HCT116 (cell line): ENCODE results near the gene PDE8A. TPM values are rescaled to one million over a fixed set of nuclear protein-coding genes. Genes with fewer than 3 reads are reported as not detected.

ENCODE experiments used
- ATAC-seq: fragments of 200-7000 bp; cut with Tn5 transposase; 2 replicates; pipeline ENCODE4 v1.9.1; 2020; ENCODE audit warnings: mild to moderate bottlenecking, moderate library complexity
- BruUV-seq: library from RNA; stranded (reverse); fragments of 400-500 nt; replicated peaks from 2 replicates; lab custom pipeline; 2021; lab: Mats Ljungman, UMichigan
- CTCF ChIA-PET: fragments of 300-600 bp; sonication (Branson Sonifier 250); formaldehyde crosslinking; loops from one replicate; lab custom pipeline; 2021; ENCODE audit warnings: antibody characterized with exemption; lab: Charles Lee
- POLR2A ChIA-PET: fragments of 300-600, 350-600 bp; sonication (Branson Sonifier 250); formaldehyde crosslinking; loops from one replicate; lab custom pipeline; 2021; ENCODE audit warnings: antibody characterized with exemption; lab: Charles Lee
- RAD21 ChIA-PET, 2 experiments: fragments of 300-600 bp; sonication (Branson Sonifier 250); formaldehyde crosslinking; loops; one replicate each; lab custom pipeline; 2023; ENCODE audit warnings: low total read pairs in 2 of 2; ENCODE audit not compliant: uncharacterized antibody in 2 of 2, unreplicated experiment in 2 of 2, low non-redundant PET in 1 of 2; lab: Charles Lee
- DNase-seq: peaks from one replicate; pipeline ENCODE4 v3.0.0-alpha.2; 2010; ENCODE audit warnings: low read depth, low spot score
- H2AFZ ChIP-seq: fragments of 200-600 bp; shearing (Covaris generic), sonication (generic); 2 replicates; pipeline ENCODE4 v1.6.1; 2017; ENCODE audit warnings: low read depth, mixed run types, mixed read lengths, antibody characterized with exemption, low read length; ENCODE audit not compliant: poor library complexity, severe bottlenecking
- H3K27ac ChIP-seq: 2 replicates; pipeline ENCODE4 v1.5.1; 2012; ENCODE audit warnings: low read depth, low read length
- H3K27me3 ChIP-seq: fragments of 200-600 bp; sonication (generic); 2 replicates; pipeline ENCODE4 v1.6.1; 2016; ENCODE audit warnings: mixed run types, low read length, mixed read lengths; ENCODE audit not compliant: insufficient read depth
- H3K36me3 ChIP-seq, 2 experiments: fragments of 200-500 bp in 1 of 2; fragments of 200-600 bp in 1 of 2; sonication (Bioruptor generic) in 1 of 2; sonication (generic) in 1 of 2; 2 replicates each; pipeline versions ENCODE4 v1.5.1 to v1.6.1; 2014 to 2016; ENCODE audit warnings: low read length in 2 of 2, inconsistent platforms in 1 of 2, mixed read lengths in 1 of 2, mixed run types in 1 of 2; ENCODE audit not compliant: insufficient read depth in 2 of 2, control insufficient read depth in 1 of 2
- H3K4me1 ChIP-seq, 2 experiments: fragments of 200-600 bp in 1 of 2; sonication (generic) in 1 of 2; 2 replicates each; pipeline versions ENCODE4 v1.5.1 to v1.6.1; 2012 to 2017; ENCODE audit warnings: low read length in 2 of 2, inconsistent platforms in 1 of 2, mild to moderate bottlenecking in 1 of 2, mixed read lengths in 1 of 2, mixed run types in 1 of 2, moderate library complexity in 1 of 2; ENCODE audit not compliant: insufficient read depth in 2 of 2, control insufficient read depth in 1 of 2
- H3K4me2 ChIP-seq: fragments of 200-600 bp; sonication (generic); 2 replicates; pipeline ENCODE4 v1.6.1; 2017; ENCODE audit warnings: mixed run types, low read length, mixed read lengths
- H3K4me3 ChIP-seq, 2 experiments: fragments of 200-600 bp in 1 of 2; sonication (generic) in 1 of 2; replicated peaks in 1 of 2; 2 replicates each; pipeline ENCODE4 v1.5.1; 2011 to 2016; ENCODE audit warnings: low read length in 2 of 2, control low read depth in 1 of 2, low read depth in 1 of 2, mild to moderate bottlenecking in 1 of 2, mixed read lengths in 1 of 2, mixed run types in 1 of 2
- H3K79me2 ChIP-seq: fragments of 200-600 bp; sonication (generic); 2 replicates; pipeline ENCODE4 v1.6.1; 2017; ENCODE audit warnings: mild to moderate bottlenecking, mixed run types, low read length, moderate library complexity, mixed read lengths; ENCODE audit not compliant: insufficient read depth
- H3K9ac ChIP-seq: fragments of 200-600 bp; sonication (generic); 2 replicates; pipeline ENCODE4 v1.6.1; 2016; ENCODE audit warnings: low read length, mixed read lengths
- H3K9me2 ChIP-seq: fragments of 200-600 bp; sonication (generic), shearing (Covaris generic); 2 replicates; pipeline ENCODE4 v1.6.1; 2017; ENCODE audit warnings: mixed run types, mild to moderate bottlenecking, moderate library complexity; ENCODE audit not compliant: insufficient read depth
- H3K9me3 ChIP-seq, 2 experiments: fragments of 200-500 bp in 1 of 2; fragments of 200-600 bp in 1 of 2; sonication (Bioruptor generic) in 1 of 2; sonication (generic) in 1 of 2; 2 replicates each; pipeline ENCODE4 v1.6.1; 2014 to 2017; ENCODE audit warnings: low read length in 2 of 2, mixed read lengths in 2 of 2, inconsistent platforms in 1 of 2, low read depth in 1 of 2, mild to moderate bottlenecking in 1 of 2, mixed run types in 1 of 2, moderate library complexity in 1 of 2; ENCODE audit not compliant: control insufficient read depth in 1 of 2, insufficient read depth in 1 of 2
- H4K20me1 ChIP-seq: fragments of 200-600 bp; sonication (generic), shearing (Covaris generic); 2 replicates; pipeline ENCODE4 v1.6.1; 2017; ENCODE audit warnings: mixed run types, mild to moderate bottlenecking, moderate library complexity; ENCODE audit not compliant: insufficient read depth
- CEBPB ChIP-seq: IDR thresholded peaks from 2 replicates; pipeline ENCODE4 v1.6.1; 2012; ENCODE audit warnings: low read depth
- EGR1 ChIP-seq: IDR thresholded peaks from 2 replicates; pipeline ENCODE4 v1.6.1; 2012; ENCODE audit warnings: low read depth
- EZH2 ChIP-seq: fragments of 200-600 bp; sonication (generic); IDR thresholded peaks from 2 replicates; pipeline ENCODE4 v1.6.1; 2017; ENCODE audit warnings: antibody characterized with exemption, mixed run types
- EZH2phosphoT487 ChIP-seq: fragments of 200-600 bp; IDR thresholded peaks from 2 replicates; pipeline ENCODE4 v1.6.1; 2018; ENCODE audit warnings: antibody characterized with exemption, borderline replicate concordance
- FOSL1 ChIP-seq: IDR thresholded peaks from 2 replicates; pipeline ENCODE4 v1.6.1; 2012; ENCODE audit warnings: low read depth
- POLR2A ChIP-seq: IDR thresholded peaks from 2 replicates; pipeline ENCODE4 v1.7.0; 2011; ENCODE audit warnings: borderline replicate concordance; ENCODE audit not compliant: insufficient read depth, insufficient read length; ENCODE audit errors: extremely low read depth
- POLR2AphosphoS5 ChIP-seq: IDR thresholded peaks from 2 replicates; pipeline ENCODE4 v1.6.1; 2011; ENCODE audit warnings: mild to moderate bottlenecking, low read depth, low read length, moderate library complexity
- RAD21 ChIP-seq: IDR thresholded peaks from 2 replicates; pipeline ENCODE4 v1.6.1; 2012; ENCODE audit warnings: low read depth, mild to moderate bottlenecking
- SIN3A ChIP-seq: IDR thresholded peaks from 2 replicates; pipeline ENCODE4 v1.6.1; 2012; ENCODE audit warnings: low read depth
- SRF ChIP-seq: IDR thresholded peaks from 2 replicates; pipeline ENCODE4 v1.6.1; 2012; ENCODE audit warnings: low read depth
- TCF7L2 ChIP-seq: IDR thresholded peaks from 2 replicates; pipeline ENCODE4 v1.7.0; 2011; ENCODE audit warnings: borderline replicate concordance, inconsistent platforms; ENCODE audit not compliant: insufficient read depth, insufficient read length; ENCODE audit errors: extremely low read depth
- YY1 ChIP-seq: IDR thresholded peaks from 2 replicates; pipeline ENCODE4 v1.6.1; 2011; ENCODE audit warnings: low read length, low read depth, moderate library complexity, mild to moderate bottlenecking; ENCODE audit not compliant: insufficient replicate concordance; ENCODE audit errors: extremely low read depth
- ZFX ChIP-seq: fragments of 450-650 bp; IDR thresholded peaks from 2 replicates; pipeline ENCODE4 v1.6.1; 2017
- ZNF274 ChIP-seq: fragments of 200-500 bp; sonication (Bioruptor generic); IDR thresholded peaks from 2 replicates; pipeline ENCODE4 v1.6.1; 2014; ENCODE audit warnings: mild to moderate bottlenecking, low read depth, low read length, inconsistent platforms
- intact Hi-C: fragments of 100-400 bp; cut with micrococcal nuclease; formaldehyde crosslinking; loops from 2 replicates; pipeline ENCODE4 v1.10.0; 2022
- total RNA-seq: library from RNA; stranded (reverse); gene quantifications from one replicate; pipeline ENCODE4 v1.2.1, GENCODE V29; 2021; ENCODE audit not compliant: unreplicated experiment
- TF ChIP-seq, protein P1 (sequence below): IDR thresholded peaks from 2 replicates; pipeline ENCODE4 v1.6.1; 2012
- TF ChIP-seq, protein P2 (sequence below): IDR thresholded peaks from 2 replicates; pipeline ENCODE4 v1.6.1; 2012
- TF ChIP-seq, protein P3 (sequence below), 3 experiments: fragments of 200-600 bp in 1 of 3; sonication (generic) in 1 of 3; IDR thresholded peaks in 2 of 3; conservative IDR thresholded peaks in 1 of 3; 2 replicates each; pipeline ENCODE4 v1.5.1; 2012 to 2017; ENCODE audit warnings: low read depth in 2 of 3, low read length in 2 of 3, antibody characterized with exemption in 1 of 3, borderline replicate concordance in 1 of 3, control low read depth in 1 of 3, mild to moderate bottlenecking in 1 of 3, mixed read lengths in 1 of 3, mixed run types in 1 of 3, moderate library complexity in 1 of 3; ENCODE audit not compliant: insufficient read depth in 1 of 3

PDE8A gene
- total RNA-seq, 1 experiment from 2014 or later: 37.8 TPM

DNA sequence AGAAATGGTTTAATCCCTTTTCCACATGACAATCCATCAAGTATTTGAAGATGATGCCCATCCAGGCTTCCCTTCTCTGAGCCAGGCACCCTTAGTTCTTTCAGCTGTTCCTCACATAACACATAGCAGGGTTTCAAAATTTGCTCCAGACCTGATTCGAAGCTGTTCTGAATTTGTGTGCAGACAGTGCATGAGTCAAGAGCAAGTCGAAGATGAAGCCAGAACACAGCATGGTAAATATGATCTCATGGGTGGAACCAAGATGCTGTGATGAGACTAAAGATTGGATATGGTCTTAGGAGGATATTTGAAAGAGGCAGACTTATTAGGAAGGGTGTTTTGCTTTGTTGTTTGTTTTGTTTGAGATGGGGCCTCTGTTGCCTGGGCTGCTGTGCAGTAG, 32.6 kb upstream of the PDE8A start:
- Histone ChIP-seq H3K27ac (no peak overlapping the region), H3K9me3 (no peaks in the 10 kb centered on the region), H3K36me3 (no peaks in the 10 kb centered on the region), H3K27me3 (no peaks in the 10 kb centered on the region), H3K9ac (no peak overlapping the region), H3K9me2 (no peaks in the 10 kb centered on the region), H3K4me2 (no peak overlapping the region), H3K4me1 (peaks cover 0 to 8% of the 10 kb centered on the region in 2 experiments; a peak in 2 of 4 replicates), H3K79me2 (no peaks in the 10 kb centered on the region), H3K4me3 (no peak overlapping the region), H4K20me1 (no peaks in the 10 kb centered on the region), H2AFZ (no peak overlapping the region)
- intact Hi-C loops: no loop called here
- no peak for DNase-seq
- ChIA-PET RAD21 (interaction anchor here in 1 of 2 experiments (0.5 kb wide), 1 partner anchor 361 kb away, joined by 4 read pairs; no protein-coding TSS in a partner anchor), POLR2A (no interaction called here), CTCF (no interaction called here)
- no peak for ATAC-seq
- BruUV-seq: no TSS peak
- TF ChIP-seq ZFX (no peak), CEBPB (no peak), RAD21 (no peak), ZNF274 (no peak), EGR1 (no peak), POLR2A (no peak), SRF (no peak), POLR2AphosphoS5 (no peak), FOSL1 (no peak), TCF7L2 (no peak), YY1 (no peak), SIN3A (no peak), EZH2phosphoT487 (no peak), EZH2 (no peak)
- TF ChIP-seq, protein P1, sequence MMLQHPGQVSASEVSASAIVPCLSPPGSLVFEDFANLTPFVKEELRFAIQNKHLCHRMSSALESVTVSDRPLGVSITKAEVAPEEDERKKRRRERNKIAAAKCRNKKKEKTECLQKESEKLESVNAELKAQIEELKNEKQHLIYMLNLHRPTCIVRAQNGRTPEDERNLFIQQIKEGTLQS: no peak
- TF ChIP-seq, protein P2, sequence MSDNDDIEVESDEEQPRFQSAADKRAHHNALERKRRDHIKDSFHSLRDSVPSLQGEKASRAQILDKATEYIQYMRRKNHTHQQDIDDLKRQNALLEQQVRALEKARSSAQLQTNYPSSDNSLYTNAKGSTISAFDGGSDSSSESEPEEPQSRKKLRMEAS: no peak
- TF ChIP-seq, protein P3, sequence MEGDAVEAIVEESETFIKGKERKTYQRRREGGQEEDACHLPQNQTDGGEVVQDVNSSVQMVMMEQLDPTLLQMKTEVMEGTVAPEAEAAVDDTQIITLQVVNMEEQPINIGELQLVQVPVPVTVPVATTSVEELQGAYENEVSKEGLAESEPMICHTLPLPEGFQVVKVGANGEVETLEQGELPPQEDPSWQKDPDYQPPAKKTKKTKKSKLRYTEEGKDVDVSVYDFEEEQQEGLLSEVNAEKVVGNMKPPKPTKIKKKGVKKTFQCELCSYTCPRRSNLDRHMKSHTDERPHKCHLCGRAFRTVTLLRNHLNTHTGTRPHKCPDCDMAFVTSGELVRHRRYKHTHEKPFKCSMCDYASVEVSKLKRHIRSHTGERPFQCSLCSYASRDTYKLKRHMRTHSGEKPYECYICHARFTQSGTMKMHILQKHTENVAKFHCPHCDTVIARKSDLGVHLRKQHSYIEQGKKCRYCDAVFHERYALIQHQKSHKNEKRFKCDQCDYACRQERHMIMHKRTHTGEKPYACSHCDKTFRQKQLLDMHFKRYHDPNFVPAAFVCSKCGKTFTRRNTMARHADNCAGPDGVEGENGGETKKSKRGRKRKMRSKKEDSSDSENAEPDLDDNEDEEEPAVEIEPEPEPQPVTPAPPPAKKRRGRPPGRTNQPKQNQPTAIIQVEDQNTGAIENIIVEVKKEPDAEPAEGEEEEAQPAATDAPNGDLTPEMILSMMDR (IDR thresholded peaks at IDR 0.05 in 2 of 3, conservative IDR thresholded peaks at IDR 0.05 in 1 of 3; ENCODE audit: borderline replicate concordance in 1 of 3, insufficient read depth in 1 of 3, low read depth in 2 of 3, low read length in 2 of 3): no peak
